ENCODE results near the gene TEX29. TPM values are rescaled to one million over a fixed set of nuclear protein-coding genes. Genes with fewer than 3 reads are reported as not detected.

TEX29 gene
- total RNA-seq, 1 donor from 2014 or later: 2.9 TPM

GRCh38 chr13:111388851-111389500 is 68.5 kb downstream of the TEX29 start:
- no peaks in the 10 kb centered on the region for H3K9me3 ChIP-seq
- no peak overlapping the region for H3K4me3 ChIP-seq
- intact Hi-C loops (cut with DNase I): no loop called here
- no peaks in the 10 kb centered on the region for H3K36me3 ChIP-seq
- H3K27ac ChIP-seq: no peak overlapping the region
- no peaks in the 10 kb centered on the region for H3K4me1 ChIP-seq
- peak in 1 of 2 donors; percentile 52 for DNase-seq (ENCODE audit: extremely low spot score in 2 of 2)
- TF ChIP-seq, protein P1, sequence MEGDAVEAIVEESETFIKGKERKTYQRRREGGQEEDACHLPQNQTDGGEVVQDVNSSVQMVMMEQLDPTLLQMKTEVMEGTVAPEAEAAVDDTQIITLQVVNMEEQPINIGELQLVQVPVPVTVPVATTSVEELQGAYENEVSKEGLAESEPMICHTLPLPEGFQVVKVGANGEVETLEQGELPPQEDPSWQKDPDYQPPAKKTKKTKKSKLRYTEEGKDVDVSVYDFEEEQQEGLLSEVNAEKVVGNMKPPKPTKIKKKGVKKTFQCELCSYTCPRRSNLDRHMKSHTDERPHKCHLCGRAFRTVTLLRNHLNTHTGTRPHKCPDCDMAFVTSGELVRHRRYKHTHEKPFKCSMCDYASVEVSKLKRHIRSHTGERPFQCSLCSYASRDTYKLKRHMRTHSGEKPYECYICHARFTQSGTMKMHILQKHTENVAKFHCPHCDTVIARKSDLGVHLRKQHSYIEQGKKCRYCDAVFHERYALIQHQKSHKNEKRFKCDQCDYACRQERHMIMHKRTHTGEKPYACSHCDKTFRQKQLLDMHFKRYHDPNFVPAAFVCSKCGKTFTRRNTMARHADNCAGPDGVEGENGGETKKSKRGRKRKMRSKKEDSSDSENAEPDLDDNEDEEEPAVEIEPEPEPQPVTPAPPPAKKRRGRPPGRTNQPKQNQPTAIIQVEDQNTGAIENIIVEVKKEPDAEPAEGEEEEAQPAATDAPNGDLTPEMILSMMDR (IDR thresholded peaks at IDR 0.05): no peak
- no peak for TF ChIP-seq POLR2AphosphoS5 (IDR thresholded peaks at IDR 0.05; ENCODE audit: insufficient read depth in 1 of 2, low read depth in 1 of 2)
- no peak for TF ChIP-seq POLR2A (IDR thresholded peaks at IDR 0.05)
- no peaks in the 10 kb centered on the region for H3K27me3 ChIP-seq

GRCh38 chr13:111389621-111390521 is 69.4 kb downstream of the TEX29 start:
- Histone ChIP-seq H3K36me3 (no peaks in the 10 kb centered on the region), H3K4me3 (no peak overlapping the region), H3K9me3 (no peaks in the 10 kb centered on the region), H3K4me1 (no peaks in the 10 kb centered on the region), H3K27ac (no peak overlapping the region), H3K27me3 (no peaks in the 10 kb centered on the region)
- DNase-seq (ENCODE audit: extremely low spot score in 2 of 2): peak in 1 of 2 donors; percentile 77
- intact Hi-C loops (cut with DNase I): no loop called here
- no peak for TF ChIP-seq POLR2AphosphoS5 (IDR thresholded peaks at IDR 0.05; ENCODE audit: insufficient read depth in 1 of 2, low read depth in 1 of 2)
- TF ChIP-seq, protein P1 (IDR thresholded peaks at IDR 0.05): no peak
- no peak for TF ChIP-seq POLR2A (IDR thresholded peaks at IDR 0.05)

- TF ChIP-seq, protein P1 (IDR thresholded peaks at IDR 0.05): no peak
- TF ChIP-seq POLR2A (IDR thresholded peaks at IDR 0.05) (no peak), POLR2AphosphoS5 (IDR thresholded peaks at IDR 0.05; ENCODE audit: insufficient read depth in 1 of 2, low read depth in 1 of 2) (no peak)
These were observed 70.3 kb downstream of the TEX29 start for GRCh38 chr13:111390522-111391270.

GRCh38 chr13:111392486-111392885 is 72.0 kb downstream of the TEX29 start:
- intact Hi-C loops (cut with DNase I): no loop called here

More at GRCh38 chr13:111390522-111391270, 70.3 kb downstream of the TEX29 start:
- no peaks in the 10 kb centered on the region for H3K9me3 ChIP-seq
- intact Hi-C loops (cut with DNase I): no loop called here
- H3K4me3 ChIP-seq: no peak overlapping the region
- no peaks in the 10 kb centered on the region for H3K4me1 ChIP-seq
- peak; percentile 64 to 85 for DNase-seq (ENCODE audit: extremely low spot score in 2 of 2)
- H3K36me3 ChIP-seq: no peaks in the 10 kb centered on the region
- no peaks in the 10 kb centered on the region for H3K27me3 ChIP-seq
- H3K27ac ChIP-seq: no peak overlapping the region

More at GRCh38 chr13:111392486-111392885, 72.0 kb downstream of the TEX29 start:
- Histone ChIP-seq H3K27me3 (no peaks in the 10 kb centered on the region), H3K4me1 (no peaks in the 10 kb centered on the region), H3K36me3 (no peaks in the 10 kb centered on the region), H3K27ac (no peak overlapping the region), H3K4me3 (no peak overlapping the region), H3K9me3 (no peaks in the 10 kb centered on the region)
- DNase-seq (ENCODE audit: extremely low spot score in 2 of 2): peak; percentile 25 to 43
- TF ChIP-seq, protein P1 (IDR thresholded peaks at IDR 0.05): no peak
- TF ChIP-seq POLR2AphosphoS5 (IDR thresholded peaks at IDR 0.05; ENCODE audit: insufficient read depth in 1 of 2, low read depth in 1 of 2) (no peak), POLR2A (IDR thresholded peaks at IDR 0.05) (no peak)
